ENCODE measurements around the gene SPDEF. TPM values are rescaled to one million over a fixed set of nuclear protein-coding genes. Genes with fewer than 3 reads are reported as not detected.

SPDEF gene
- total RNA-seq, 2 donors from 2014 or later, result 0.23 to 0.35 TPM

DNA sequence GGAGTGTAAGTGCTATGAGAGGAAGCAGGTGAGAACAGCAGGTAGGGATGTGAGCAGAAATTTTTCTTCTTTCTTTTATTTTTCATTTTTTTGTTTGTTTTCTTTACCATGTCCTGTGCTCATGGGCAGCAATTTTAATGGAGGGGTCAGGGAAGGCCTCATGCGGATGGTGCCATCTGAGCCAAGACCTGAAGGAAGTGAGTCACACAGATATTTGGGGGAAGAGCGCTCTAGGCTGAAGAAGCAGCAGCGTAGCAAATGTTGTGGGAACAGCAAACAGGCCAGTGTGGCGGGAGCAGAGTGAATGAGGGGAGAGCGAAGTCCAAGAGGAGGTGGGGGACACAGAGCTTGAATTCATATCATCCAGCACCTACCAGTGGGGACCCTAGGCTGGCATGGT is 12.7 kb downstream of the SPDEF start:
- peaks cover 7% of the 10 kb centered on the region for H3K4me1 Mint-ChIP-seq
- H3K4me3 Mint-ChIP-seq, result no peak overlapping the region
- no peak for DNase-seq
- no peaks in the 10 kb centered on the region for H3K9me3 ChIP-seq (ENCODE audit: control insufficient read depth, low read length, poor library complexity, severe bottlenecking)
- H3K36me3 Mint-ChIP-seq (ENCODE audit: low read depth), result no peaks in the 10 kb centered on the region
- no peak overlapping the region for H3K27ac Mint-ChIP-seq
- ATAC-seq, result no peak
- no peaks in the 10 kb centered on the region for H3K27me3 Mint-ChIP-seq

DNA sequence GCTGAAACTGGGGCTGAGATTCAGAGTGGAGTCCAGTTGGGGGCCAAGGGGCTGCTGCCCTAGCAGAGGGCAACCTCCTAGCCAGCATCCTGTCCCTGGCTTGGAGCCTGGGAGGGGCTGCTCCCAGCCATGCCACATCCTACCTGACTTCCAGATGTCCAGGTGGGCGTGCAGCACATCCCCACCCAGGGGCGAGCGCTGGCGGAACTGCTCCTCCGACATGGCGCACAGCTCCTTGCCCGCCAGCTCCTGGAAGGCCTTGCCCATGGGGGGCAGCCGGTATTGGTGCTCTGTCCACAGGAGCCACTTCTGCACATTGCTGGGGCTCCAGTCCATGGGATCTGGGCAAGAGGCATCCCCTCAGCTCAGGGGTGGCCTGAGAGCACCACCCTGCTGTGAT is 15.3 kb downstream of the SPDEF start:
- Mint-ChIP-seq H3K27ac (no peak overlapping the region), H3K4me3 (no peak overlapping the region), H3K36me3 (ENCODE audit: low read depth) (no peaks in the 10 kb centered on the region), H3K27me3 (no peaks in the 10 kb centered on the region), H3K4me1 (peaks cover 4% of the 10 kb centered on the region)
- no peak for ATAC-seq
- no peaks in the 10 kb centered on the region for H3K9me3 ChIP-seq (ENCODE audit: control insufficient read depth, low read length, poor library complexity, severe bottlenecking)
- DNase-seq, result no peak

DNA sequence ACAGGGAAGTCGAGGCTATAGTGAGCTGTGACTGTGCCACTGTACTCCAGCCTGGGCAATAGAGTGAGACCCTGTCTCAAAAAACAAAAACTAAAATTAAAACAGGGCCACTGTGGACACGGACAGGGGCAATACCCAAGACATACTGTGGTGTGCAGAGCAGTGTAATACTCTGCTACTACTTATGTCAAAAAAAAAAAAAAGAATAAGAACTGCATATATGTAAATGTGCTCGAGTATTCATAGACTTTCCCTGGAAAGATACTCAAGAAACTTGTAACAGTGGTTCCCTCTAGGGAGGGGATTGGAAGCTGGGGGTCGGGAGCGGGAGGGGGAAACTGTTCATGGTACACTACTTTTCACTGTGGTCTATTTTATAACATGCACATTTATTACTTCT is 15.9 kb downstream of the SPDEF start:
- ATAC-seq, result no peak
- no peaks in the 10 kb centered on the region for H3K36me3 Mint-ChIP-seq (ENCODE audit: low read depth)

DNA sequence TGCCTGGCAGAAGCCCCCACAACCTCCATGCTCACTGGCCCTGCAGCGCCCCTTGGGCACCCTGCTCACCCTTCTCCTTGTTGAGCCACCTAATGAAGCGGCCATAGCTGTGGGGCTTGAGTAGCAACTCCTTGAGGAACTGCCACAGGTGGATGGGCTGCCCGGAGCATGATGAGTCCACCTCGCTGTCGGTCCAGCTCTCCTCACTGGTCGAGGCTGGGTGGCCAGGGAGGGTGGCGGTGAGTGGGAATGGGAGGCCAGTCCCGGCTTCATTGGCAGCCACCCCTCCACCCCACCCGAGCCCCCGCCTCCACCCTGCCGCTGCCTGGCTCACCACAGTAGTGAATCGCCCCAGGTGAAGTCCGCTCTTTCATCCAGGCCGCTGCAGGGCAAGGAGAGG is 16.9 kb downstream of the SPDEF start:
- no peaks in the 10 kb centered on the region for H3K36me3 Mint-ChIP-seq (ENCODE audit: low read depth)
- H3K4me3 Mint-ChIP-seq, result no peak overlapping the region
- peaks cover 2% of the 10 kb centered on the region for H3K4me1 Mint-ChIP-seq
- H3K27me3 Mint-ChIP-seq, result no peaks in the 10 kb centered on the region
- no peak for DNase-seq
- no peak for ATAC-seq
- H3K27ac Mint-ChIP-seq, result no peak overlapping the region
- no peaks in the 10 kb centered on the region for H3K9me3 ChIP-seq (ENCODE audit: control insufficient read depth, low read length, poor library complexity, severe bottlenecking)

More for the DNA sequence above, 15.9 kb downstream of the SPDEF start:
- no peak overlapping the region for H3K4me3 Mint-ChIP-seq
- no peak overlapping the region for H3K27ac Mint-ChIP-seq
- no peaks in the 10 kb centered on the region for H3K27me3 Mint-ChIP-seq
- H3K4me1 Mint-ChIP-seq, result peaks cover 2% of the 10 kb centered on the region
- no peak for DNase-seq
- H3K9me3 ChIP-seq (ENCODE audit: control insufficient read depth, low read length, poor library complexity, severe bottlenecking), result no peaks in the 10 kb centered on the region

DNA sequence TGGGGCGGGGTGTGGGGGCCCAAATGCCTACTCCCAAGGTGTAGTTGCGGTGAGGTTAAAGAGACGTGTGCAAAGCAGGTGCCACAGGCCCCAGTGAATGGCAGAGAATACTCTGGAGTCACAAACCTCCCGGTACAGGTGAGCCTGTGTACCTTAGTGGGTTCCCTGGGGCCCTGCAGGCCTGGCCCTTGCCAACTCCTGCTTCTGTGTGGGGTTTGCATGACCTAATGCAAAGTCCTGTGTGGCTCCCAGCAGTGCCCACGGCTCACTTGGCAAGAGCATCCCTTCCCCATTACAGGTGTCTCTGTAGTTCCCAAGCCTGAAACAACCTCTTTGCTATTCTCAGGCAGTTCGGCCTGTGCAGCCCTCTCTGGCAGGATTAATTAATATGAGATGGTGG is 17.5 kb downstream of the SPDEF start:
- DNase-seq (no peak), ATAC-seq (no peak)
- peaks cover 2% of the 10 kb centered on the region for H3K4me1 Mint-ChIP-seq
- no peaks in the 10 kb centered on the region for H3K36me3 Mint-ChIP-seq (ENCODE audit: low read depth)
- no peaks in the 10 kb centered on the region for H3K27me3 Mint-ChIP-seq
- H3K9me3 ChIP-seq (ENCODE audit: control insufficient read depth, low read length, poor library complexity, severe bottlenecking), result no peaks in the 10 kb centered on the region
- H3K27ac Mint-ChIP-seq, result no peak overlapping the region
- H3K4me3 Mint-ChIP-seq, result no peak overlapping the region

DNA sequence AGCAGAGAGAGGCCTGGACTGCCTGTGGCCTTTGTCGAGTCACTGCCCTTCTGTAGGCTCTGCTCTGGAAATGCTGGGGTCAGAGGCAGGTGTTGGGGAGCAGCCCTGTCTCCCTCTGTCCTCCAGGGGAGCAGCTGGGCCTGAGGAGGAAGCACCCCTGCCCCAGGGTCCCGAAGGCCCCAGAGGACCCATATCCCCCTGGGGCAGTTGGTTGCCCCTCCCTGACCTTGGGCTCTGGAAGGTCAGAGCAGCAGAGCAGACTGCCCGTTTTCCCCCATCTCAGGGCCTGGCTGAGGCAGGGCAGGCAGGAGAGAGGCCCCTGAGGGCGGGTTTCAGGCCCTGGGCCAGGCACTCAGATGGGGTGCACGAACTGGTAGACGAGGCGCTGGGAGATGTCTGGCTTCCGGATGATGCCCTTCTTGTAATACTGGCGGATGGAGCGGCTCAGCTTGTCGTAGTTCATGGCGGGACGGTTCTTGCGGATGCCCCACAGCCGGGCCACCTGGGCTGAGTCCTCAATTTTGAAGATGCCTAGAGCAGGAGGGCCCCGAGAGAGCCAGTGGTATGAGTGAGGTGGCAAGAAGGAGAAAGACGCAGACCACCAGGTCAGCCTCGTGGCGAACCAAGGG is 18.1 kb downstream of the SPDEF start:
- no peaks in the 10 kb centered on the region for H3K9me3 ChIP-seq (ENCODE audit: control insufficient read depth, low read length, poor library complexity, severe bottlenecking)
- peaks cover 2% of the 10 kb centered on the region for H3K4me1 Mint-ChIP-seq
- H3K27ac Mint-ChIP-seq, result no peak overlapping the region
- DNase-seq, result no peak
- H3K36me3 Mint-ChIP-seq (ENCODE audit: low read depth), result no peaks in the 10 kb centered on the region
- H3K4me3 Mint-ChIP-seq, result no peak overlapping the region
- no peaks in the 10 kb centered on the region for H3K27me3 Mint-ChIP-seq
- no peak for ATAC-seq

DNA sequence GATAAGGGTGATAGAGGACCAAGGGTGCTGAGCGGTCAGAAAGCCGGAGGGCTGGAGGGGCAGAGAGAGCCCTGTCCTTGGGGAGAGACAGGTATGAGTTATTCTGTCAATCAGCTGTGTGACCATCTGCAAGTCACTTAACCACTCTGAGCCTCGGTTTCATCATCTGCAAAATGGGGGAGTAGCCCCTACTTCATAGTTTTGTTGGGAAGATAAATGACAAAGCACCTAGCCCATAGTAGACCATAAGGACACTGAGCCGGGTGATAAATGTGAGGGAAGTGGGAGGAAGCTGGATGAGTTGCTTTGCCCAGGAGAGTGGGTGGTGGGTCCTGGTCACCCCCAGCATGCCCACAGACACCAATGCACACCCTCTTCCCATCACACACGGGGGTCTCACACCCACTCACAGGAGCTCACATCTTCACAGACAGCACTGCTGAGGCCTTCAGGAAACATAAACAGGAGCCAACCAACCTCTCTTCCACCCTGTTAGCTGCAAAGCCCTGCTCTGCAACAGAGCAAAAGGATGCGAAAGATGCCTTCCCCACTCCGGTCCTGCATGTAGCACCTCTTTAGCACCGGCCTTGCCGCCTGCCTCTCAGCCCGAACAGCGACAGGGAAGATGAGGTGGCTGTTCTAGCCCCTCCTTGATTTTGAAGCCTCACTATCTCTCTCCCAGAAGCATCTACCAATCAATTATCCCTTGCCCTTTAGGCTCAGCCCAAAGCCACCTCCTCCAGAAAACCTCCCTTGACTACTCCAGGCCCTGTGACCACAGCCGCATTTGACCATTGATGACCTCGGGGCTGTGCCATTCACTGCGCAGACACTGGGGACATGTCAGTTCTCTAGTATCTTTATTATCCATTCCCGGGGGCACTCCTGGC is 18.9 kb downstream of the SPDEF start:
- Mint-ChIP-seq H3K27ac (no peak overlapping the region), H3K36me3 (ENCODE audit: low read depth) (no peaks in the 10 kb centered on the region), H3K4me1 (peaks cover 2% of the 10 kb centered on the region), H3K27me3 (no peaks in the 10 kb centered on the region), H3K4me3 (no peak overlapping the region)
- ATAC-seq, result no peak
- DNase-seq, result no peak
- H3K9me3 ChIP-seq (ENCODE audit: control insufficient read depth, low read length, poor library complexity, severe bottlenecking), result no peaks in the 10 kb centered on the region

DNA sequence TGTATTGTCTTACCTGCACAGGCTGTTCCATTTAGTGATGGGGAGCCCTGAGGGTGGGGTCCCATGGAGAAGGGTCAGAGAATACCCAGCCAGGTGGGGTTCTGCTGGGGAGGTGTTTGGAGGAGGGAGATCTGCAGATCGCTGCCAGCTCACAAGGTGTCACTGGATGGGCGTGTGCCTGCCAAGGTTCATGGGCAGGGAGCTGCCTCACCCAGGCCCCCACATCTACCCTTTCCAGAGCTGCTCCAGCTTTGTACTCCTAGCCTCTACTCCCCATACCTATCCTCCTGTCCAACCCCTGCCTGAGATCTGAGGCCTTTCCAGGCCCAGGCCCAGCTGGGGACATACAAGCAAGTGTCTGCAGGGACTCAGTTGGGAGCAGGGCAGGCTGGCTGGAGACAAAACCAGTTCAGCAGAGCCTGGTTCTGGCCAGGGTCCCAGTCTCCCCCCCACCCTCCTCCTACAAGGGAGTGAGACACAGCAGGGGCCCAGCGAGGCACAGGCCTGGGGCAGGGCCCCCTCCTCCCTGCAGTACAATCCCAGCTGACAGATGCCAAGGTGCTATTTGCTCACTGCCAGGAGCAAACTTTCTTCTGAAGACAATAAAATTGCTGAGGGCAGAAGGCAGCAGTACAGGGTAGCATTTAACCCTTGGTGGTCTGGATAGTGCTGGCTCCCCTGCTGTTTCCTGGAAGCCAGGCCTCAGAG is 19.7 kb downstream of the SPDEF start:
- no peaks in the 10 kb centered on the region for H3K9me3 ChIP-seq (ENCODE audit: control insufficient read depth, low read length, poor library complexity, severe bottlenecking)
- Mint-ChIP-seq H3K4me1 (peaks cover 2% of the 10 kb centered on the region), H3K36me3 (ENCODE audit: low read depth) (no peaks in the 10 kb centered on the region), H3K4me3 (no peak overlapping the region), H3K27ac (peak overlapping the region; percentile 14), H3K27me3 (no peaks in the 10 kb centered on the region)
- ATAC-seq (no peak), DNase-seq (no peak)

DNA sequence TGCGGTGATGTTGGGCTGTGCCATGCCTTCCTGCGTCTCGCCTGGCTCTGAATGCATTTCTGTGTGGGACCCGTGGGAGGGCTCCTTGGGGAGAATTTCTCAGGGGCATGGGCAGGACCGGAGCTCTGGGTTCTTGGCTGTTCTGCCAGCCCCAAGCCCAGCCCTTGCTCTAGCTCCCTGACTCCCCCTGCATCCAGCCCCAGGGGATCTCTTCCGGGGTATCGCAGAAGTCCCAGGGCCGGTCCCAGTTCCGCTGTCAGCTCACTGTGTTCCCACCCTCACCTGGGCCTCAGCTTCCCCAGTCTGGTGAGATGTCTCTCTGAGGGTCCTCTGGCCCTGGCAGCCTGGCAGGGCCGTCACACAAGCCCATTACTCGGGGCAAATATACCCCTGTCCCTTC is 20.5 kb downstream of the SPDEF start:
- no peaks in the 10 kb centered on the region for H3K9me3 ChIP-seq (ENCODE audit: control insufficient read depth, low read length, poor library complexity, severe bottlenecking)
- H3K36me3 Mint-ChIP-seq (ENCODE audit: low read depth), result no peaks in the 10 kb centered on the region
- peaks cover 2% of the 10 kb centered on the region for H3K4me1 Mint-ChIP-seq
- ATAC-seq, result no peak
- no peak overlapping the region for H3K27ac Mint-ChIP-seq
- no peak overlapping the region for H3K4me3 Mint-ChIP-seq
- no peak for DNase-seq
- H3K27me3 Mint-ChIP-seq, result no peaks in the 10 kb centered on the region

DNA sequence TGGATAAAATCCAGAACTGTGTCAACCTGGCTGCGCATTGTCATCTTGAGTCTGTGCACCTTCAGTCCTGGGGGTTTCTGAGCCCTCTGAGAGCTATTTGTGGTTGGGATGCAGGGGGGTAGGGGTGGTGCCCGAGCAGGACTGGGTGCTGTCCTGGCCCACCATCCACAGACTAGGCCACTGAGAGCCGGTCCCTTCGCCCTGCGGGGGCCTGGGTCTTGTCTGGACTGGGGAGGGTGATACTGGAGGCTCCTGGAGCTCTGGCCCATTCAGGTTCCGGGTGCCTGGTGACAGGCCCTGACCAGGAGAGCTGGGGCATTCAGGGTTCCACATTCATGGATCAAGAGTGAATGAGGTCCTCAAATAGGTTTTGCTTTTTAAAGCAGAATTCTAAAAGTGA is 20.9 kb downstream of the SPDEF start:
- DNase-seq, result no peak
- ATAC-seq, result no peak
- Mint-ChIP-seq H3K27ac (no peak overlapping the region), H3K36me3 (ENCODE audit: low read depth) (no peaks in the 10 kb centered on the region), H3K4me1 (peaks cover 2% of the 10 kb centered on the region), H3K4me3 (no peak overlapping the region), H3K27me3 (no peaks in the 10 kb centered on the region)
- no peaks in the 10 kb centered on the region for H3K9me3 ChIP-seq (ENCODE audit: control insufficient read depth, low read length, poor library complexity, severe bottlenecking)

DNA sequence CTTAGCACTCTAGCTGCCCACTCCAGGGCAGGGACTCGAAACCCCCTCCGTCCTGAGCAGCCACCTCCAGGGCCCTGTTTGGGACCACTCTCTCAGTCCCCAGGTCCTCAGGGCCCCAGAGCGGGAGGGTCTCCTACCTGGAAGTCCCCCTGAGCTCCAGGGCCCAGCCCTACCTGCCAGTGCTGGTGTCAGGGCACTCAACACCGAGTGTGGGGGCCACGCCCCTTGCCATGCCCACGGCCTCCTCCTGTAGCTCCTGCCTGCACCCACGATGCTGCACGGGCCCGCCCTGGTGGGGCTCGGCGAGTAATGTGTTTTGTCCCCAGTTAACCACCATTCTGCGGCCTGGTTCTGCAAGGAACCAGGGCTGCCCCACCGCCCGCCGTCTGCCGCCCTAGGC is 21.5 kb downstream of the SPDEF start:
- ATAC-seq (no peak), DNase-seq (no peak)
- Mint-ChIP-seq H3K27ac (no peak overlapping the region), H3K36me3 (ENCODE audit: low read depth) (no peaks in the 10 kb centered on the region), H3K4me3 (no peak overlapping the region), H3K27me3 (no peaks in the 10 kb centered on the region), H3K4me1 (peaks cover 2% of the 10 kb centered on the region)
- no peaks in the 10 kb centered on the region for H3K9me3 ChIP-seq (ENCODE audit: control insufficient read depth, low read length, poor library complexity, severe bottlenecking)

DNA sequence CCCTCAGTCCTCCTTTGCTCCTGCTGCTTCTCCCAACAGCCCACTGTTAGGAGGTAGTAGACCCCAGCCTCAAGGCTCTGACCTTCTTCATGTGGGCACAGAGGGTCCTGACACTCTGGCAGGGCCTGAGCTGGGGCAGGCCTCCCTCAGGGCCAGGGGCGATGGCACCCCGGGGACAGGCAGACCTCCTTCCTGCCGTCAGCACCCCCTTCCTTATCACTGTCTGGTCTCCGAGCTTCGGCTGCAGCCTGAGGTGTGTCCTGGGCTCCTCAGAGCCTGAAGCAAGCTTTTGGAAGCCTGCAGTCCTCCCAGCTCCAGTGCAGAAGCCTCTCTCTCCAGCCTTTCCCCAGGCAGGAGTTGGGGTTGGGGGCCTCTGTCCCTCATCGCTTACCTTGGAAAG is 22.0 kb downstream of the SPDEF start:
- H3K9me3 ChIP-seq (ENCODE audit: control insufficient read depth, low read length, poor library complexity, severe bottlenecking), result no peaks in the 10 kb centered on the region
- no peak for ATAC-seq
- no peaks in the 10 kb centered on the region for H3K36me3 Mint-ChIP-seq (ENCODE audit: low read depth)
- H3K4me3 Mint-ChIP-seq, result no peak overlapping the region
- no peak overlapping the region for H3K27ac Mint-ChIP-seq
- peaks cover 2% of the 10 kb centered on the region for H3K4me1 Mint-ChIP-seq
- DNase-seq, result no peak
- H3K27me3 Mint-ChIP-seq, result no peaks in the 10 kb centered on the region

DNA sequence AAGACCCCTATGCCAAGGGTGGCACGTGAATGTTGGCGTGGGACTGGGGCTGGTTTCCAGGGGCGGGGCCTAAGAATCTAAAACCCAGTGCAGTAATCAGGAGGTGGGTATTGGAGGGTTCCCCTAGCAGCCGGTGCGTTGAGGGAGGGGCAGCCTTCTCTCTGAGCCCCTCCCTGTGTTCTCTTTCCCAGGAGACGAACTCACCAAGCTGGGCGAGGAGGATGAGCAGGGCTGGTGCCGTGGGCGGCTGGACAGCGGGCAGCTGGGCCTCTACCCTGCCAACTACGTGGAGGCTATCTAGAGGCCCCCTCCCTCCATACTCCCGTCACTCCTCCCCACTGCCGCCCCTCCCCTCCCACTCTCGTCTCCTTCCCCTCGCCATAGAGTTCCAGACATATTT is 23.9 kb downstream of the SPDEF start:
- H3K36me3 Mint-ChIP-seq (ENCODE audit: low read depth), result no peaks in the 10 kb centered on the region
- no peaks in the 10 kb centered on the region for H3K9me3 ChIP-seq (ENCODE audit: control insufficient read depth, low read length, poor library complexity, severe bottlenecking)
- H3K4me3 Mint-ChIP-seq, result no peak overlapping the region
- no peak overlapping the region for H3K27ac Mint-ChIP-seq
- no peak for ATAC-seq
- no peak for DNase-seq
- H3K27me3 Mint-ChIP-seq, result no peaks in the 10 kb centered on the region
- H3K4me1 Mint-ChIP-seq, result peaks cover 4% of the 10 kb centered on the region

Measured in T-helper 17 cell (primary cell).